GM21717 (cell line): ENCODE measurements around the gene RPL27.
A peak's percentile ranks its signal among the peaks of the same experiment; 100 is the strongest.
"Not testable (repeated sequence)": the region's sequence is repeated elsewhere in the genome, so short reads cannot be mapped to it uniquely, and the experiment has no call there.

Experiments used
- ATAC-seq: cut with Tn5 transposase; IDR thresholded peaks from one replicate; pipeline ENCODE4 v1.9.1; 2021; ENCODE audit warnings: mild to moderate bottlenecking, moderate library complexity; ENCODE audit not compliant: unreplicated experiment

Gene RPL27

GRCh38 chr17:42997984-42998938, at the start of gene RPL27:
TSS of gene RPL27 (plus strand) at chr17:42998419. CDS start at chr17:42998751, 332 bp downstream.
- ATAC-seq, result peak; percentile 78

- no peak for ATAC-seq
Measured at GRCh38 chr17:42950044-42950783, 48.0 kb upstream of the RPL27 start.

GRCh38 chr17:42953669-42954068, 44.5 kb upstream of the RPL27 start:
- no peak for ATAC-seq

GRCh38 chr17:42964161-42964932, 33.9 kb upstream of the RPL27 start, which contains the start of gene AARSD1:
TSS of gene AARSD1 (minus strand) at chr17:42964454. CDS start at chr17:42964440, 14 bp downstream.
- peak; percentile 87 for ATAC-seq

- ATAC-seq, result no peak
Measured at GRCh38 chr17:42967925-42968324, 30.3 kb upstream of the RPL27 start.

- ATAC-seq, result no peak
Measured at GRCh38 chr17:42969001-42969581, 29.1 kb upstream of the RPL27 start.

- no peak for ATAC-seq
Measured at GRCh38 chr17:42971589-42971988, 26.6 kb upstream of the RPL27 start.

- not testable (repeated sequence) for ATAC-seq
Measured at GRCh38 chr17:42973323-42973722, 24.9 kb upstream of the RPL27 start.

- ATAC-seq, result no peak
Measured at GRCh38 chr17:42975265-42975664, 23.0 kb upstream of the RPL27 start.

GRCh38 chr17:42975701-42976100, 22.5 kb upstream of the RPL27 start:
- ATAC-seq, result not testable (repeated sequence)

- ATAC-seq, result peak; percentile 35
Measured at GRCh38 chr17:42979511-42980273, 18.5 kb upstream of the RPL27 start, which contains the start of gene PTGES3L. TSS of gene PTGES3L (minus strand) at chr17:42980080. CDS start at chr17:42980053, 27 bp downstream.

GRCh38 chr17:42980274-42980765, 17.9 kb upstream of the RPL27 start, which contains the start of gene RUNDC1:
TSS of gene RUNDC1 (plus strand) at chr17:42980565. CDS start at chr17:42980577, 12 bp downstream.
- peak; percentile 53 for ATAC-seq

- peak; percentile 31 for ATAC-seq
Measured at GRCh38 chr17:42980766-42981397, 17.3 kb upstream of the RPL27 start.

- no peak for ATAC-seq
Measured at GRCh38 chr17:42982266-42982665, 16.0 kb upstream of the RPL27 start.

- no peak for ATAC-seq
Measured at GRCh38 chr17:42985225-42985624, 13.0 kb upstream of the RPL27 start.

GRCh38 chr17:42989141-42989540, 9.1 kb upstream of the RPL27 start:
- ATAC-seq, result no peak

GRCh38 chr17:42989726-42990652, 8.2 kb upstream of the RPL27 start:
- ATAC-seq, result no peak

- ATAC-seq, result no peak
Measured at GRCh38 chr17:42991471-42991870, 6.7 kb upstream of the RPL27 start.
